Bronchial smooth muscle cell (primary cell): ENCODE data around the gene CACNA2D3. TPM values are rescaled to one million over a fixed set of nuclear protein-coding genes. Genes with fewer than 3 reads are reported as not detected.

ENCODE experiments used
- total RNA-seq: library from RNA; depleted of rRNA; stranded (reverse); fragments of >200 nt; gene quantifications from 2 replicates; pipeline ENCODE4 v1.2.1, GENCODE V29; 2014

Gene CACNA2D3
- 0.16 TPM in 1 of 2 replicates, not detected in the other for total RNA-seq

GRCh38 chr3:54122324-54123002 is at the start of gene CACNA2D3:
Gene CACNA2D3 (plus strand): TSS chr3:54122552.

GRCh38 chr3:54928046-54928770 is 805.9 kb downstream of the CACNA2D3 start, which contains the start of gene LRTM1:
Gene LRTM1 (minus strand): TSS chr3:54928059. CDS start chr3:54927911, 148 bp downstream.

Other genes with a start within 250 kb of the CACNA2D3 start
- 41.8 and 42.8 TPM in 2 replicates for gene ACTR8, start 240.4 kb upstream of the CACNA2D3 start, total RNA-seq
- 16.1 and 20.2 TPM in 2 replicates for gene SELENOK, start 230.7 kb upstream of the CACNA2D3 start, total RNA-seq